ENCODE results near the gene SLC22A14.
"Not testable (repeated sequence)": the region's sequence is repeated elsewhere in the genome, so short reads cannot be mapped to it uniquely, and the experiment has no call there.

SLC22A14 gene

GRCh38 chr3:38281895-38282686 lies at the start of gene SLC22A14:
SLC22A14 (plus strand) TSS chr3:38282294; CDS start chr3:38306027, 23,733 bp downstream.
- no peak for DNase-seq

- DNase-seq, result no peak
These were observed 49.4 kb upstream of the SLC22A14 start for GRCh38 chr3:38232701-38233100.

- no peak for DNase-seq
These were observed 46.6 kb upstream of the SLC22A14 start for GRCh38 chr3:38235466-38235865.

- DNase-seq, result no peak
These were observed 43.6 kb upstream of the SLC22A14 start for GRCh38 chr3:38238416-38239008.

- not testable (repeated sequence) for DNase-seq
These were observed 39.3 kb upstream of the SLC22A14 start for GRCh38 chr3:38242812-38243211.

GRCh38 chr3:38245930-38246329 lies 36.2 kb upstream of the SLC22A14 start:
- DNase-seq, result no peak

GRCh38 chr3:38247366-38248035 lies 34.6 kb upstream of the SLC22A14 start:
- DNase-seq, result no peak

- no peak for DNase-seq
These were observed 31.9 kb upstream of the SLC22A14 start for GRCh38 chr3:38250198-38250597.

- no peak for DNase-seq
These were observed 30.9 kb upstream of the SLC22A14 start for GRCh38 chr3:38251197-38251596.

- no peak for DNase-seq
These were observed 28.4 kb upstream of the SLC22A14 start for GRCh38 chr3:38253704-38254103.

- no peak for DNase-seq
These were observed 27.2 kb upstream of the SLC22A14 start for GRCh38 chr3:38254872-38255271.

- no peak for DNase-seq
These were observed 26.5 kb upstream of the SLC22A14 start for GRCh38 chr3:38255627-38256026.

GRCh38 chr3:38257583-38257982 lies 24.5 kb upstream of the SLC22A14 start:
- no peak for DNase-seq

GRCh38 chr3:38260474-38260873 lies 21.6 kb upstream of the SLC22A14 start:
- DNase-seq, result no peak

GRCh38 chr3:38264353-38264771 lies 17.7 kb upstream of the SLC22A14 start:
- no peak for DNase-seq

- DNase-seq, result no peak
These were observed 17.3 kb upstream of the SLC22A14 start for GRCh38 chr3:38264779-38265178.

- DNase-seq, result no peak
These were observed 16.3 kb upstream of the SLC22A14 start, which contains the start of gene SLC22A13 for GRCh38 chr3:38265604-38266307. SLC22A13 (plus strand) TSS chr3:38265812; CDS start chr3:38265861, 49 bp downstream.

GRCh38 chr3:38266810-38267209 lies 15.3 kb upstream of the SLC22A14 start:
- DNase-seq, result no peak

- no peak for DNase-seq
These were observed 14.4 kb upstream of the SLC22A14 start for GRCh38 chr3:38267662-38268061.

GRCh38 chr3:38268087-38268486 lies 14.0 kb upstream of the SLC22A14 start:
- DNase-seq, result no peak

GRCh38 chr3:38268522-38268921 lies 13.6 kb upstream of the SLC22A14 start:
- DNase-seq, result no peak

- no peak for DNase-seq
These were observed 11.5 kb upstream of the SLC22A14 start for GRCh38 chr3:38270606-38271005.

GRCh38 chr3:38271553-38271952 lies 10.5 kb upstream of the SLC22A14 start:
- DNase-seq, result no peak
